GM12801 (cell line): ENCODE results near the gene CRADD.

Experiments
- CTCF ChIP-seq: IDR thresholded peaks from one replicate; pipeline ENCODE4 v1.5.1; 2011; ENCODE audit warnings: control low read depth; ENCODE audit not compliant: insufficient read length; ENCODE audit errors: extremely low read depth

Gene CRADD

GRCh38 chr12:93848523-93849101, 171.4 kb downstream of the CRADD start:
- no peak for TF ChIP-seq CTCF

- no peak for TF ChIP-seq CTCF
Measured at GRCh38 chr12:93849946-93850345, 172.8 kb downstream of the CRADD start.

GRCh38 chr12:93850481-93851256, 173.5 kb downstream of the CRADD start:
- no peak for TF ChIP-seq CTCF

GRCh38 chr12:93851257-93851671, 174.1 kb downstream of the CRADD start:
- TF ChIP-seq CTCF: no peak

GRCh38 chr12:93852173-93852591, 175.0 kb downstream of the CRADD start:
- no peak for TF ChIP-seq CTCF

- no peak for TF ChIP-seq CTCF
Measured at GRCh38 chr12:93853698-93854478, 176.7 kb downstream of the CRADD start.

GRCh38 chr12:93855261-93855660, 178.1 kb downstream of the CRADD start:
- TF ChIP-seq CTCF: no peak
